ENCODE measurements around the gene WWC2. TPM values are rescaled to one million over a fixed set of nuclear protein-coding genes. Genes with fewer than 3 reads are reported as not detected.

The WWC2 gene
- total RNA-seq, 1 donor from 2014 or later = 13.5 TPM

- FAIRE-seq = no peak
- DNase-seq (ENCODE audit: low spot score in 2 of 2) = no peak
Measured at GRCh38 chr4:183248201-183248600, 149.1 kb downstream of the WWC2 start.

GRCh38 chr4:183249854-183250253 is 150.8 kb downstream of the WWC2 start:
- no peak for FAIRE-seq

GRCh38 chr4:183250831-183251230 is 151.8 kb downstream of the WWC2 start:
- DNase-seq (ENCODE audit: low spot score in 2 of 2) (no peak), FAIRE-seq (no peak)

More at GRCh38 chr4:183249854-183250253, 150.8 kb downstream of the WWC2 start:
- peak in 1 of 2 donors; percentile 12 for DNase-seq (ENCODE audit: low spot score in 2 of 2)

GRCh38 chr4:183252959-183253358 is 153.9 kb downstream of the WWC2 start:
- no peak for FAIRE-seq
- DNase-seq (ENCODE audit: low spot score in 2 of 2) = no peak

GRCh38 chr4:183253451-183253850 is 154.4 kb downstream of the WWC2 start:
- FAIRE-seq = no peak

GRCh38 chr4:183254162-183254561 is 155.1 kb downstream of the WWC2 start:
- DNase-seq (ENCODE audit: low spot score in 2 of 2) = no peak
- no peak for FAIRE-seq

More at GRCh38 chr4:183253451-183253850, 154.4 kb downstream of the WWC2 start:
- no peak for DNase-seq (ENCODE audit: low spot score in 2 of 2)

- FAIRE-seq (no peak), DNase-seq (ENCODE audit: low spot score in 2 of 2) (no peak)
Measured at GRCh38 chr4:183255487-183255886, 156.4 kb downstream of the WWC2 start.

- no peak for DNase-seq (ENCODE audit: low spot score in 2 of 2)
- FAIRE-seq = no peak
Measured at GRCh38 chr4:183256343-183256742, 157.3 kb downstream of the WWC2 start.

- peak in 1 of 2 donors; percentile 52 for DNase-seq (ENCODE audit: low spot score in 2 of 2)
- no peak for FAIRE-seq
Measured at GRCh38 chr4:183256756-183257385, 157.8 kb downstream of the WWC2 start.

GRCh38 chr4:183257808-183258207 is 158.8 kb downstream of the WWC2 start:
- FAIRE-seq = no peak
- DNase-seq (ENCODE audit: low spot score in 2 of 2) = no peak

GRCh38 chr4:183260491-183261151 is 161.6 kb downstream of the WWC2 start:
- DNase-seq (ENCODE audit: low spot score in 2 of 2) (no peak), FAIRE-seq (no peak)

- peak; percentile 45 to 58 for DNase-seq (ENCODE audit: low spot score in 2 of 2)
Measured at GRCh38 chr4:183261953-183262775, 163.1 kb downstream of the WWC2 start.

GRCh38 chr4:183262776-183263100 is 163.7 kb downstream of the WWC2 start:
- FAIRE-seq = no peak
- no peak for DNase-seq (ENCODE audit: low spot score in 2 of 2)

More at GRCh38 chr4:183261953-183262775, 163.1 kb downstream of the WWC2 start:
- no peak for FAIRE-seq

GRCh38 chr4:183263787-183264386 is 164.8 kb downstream of the WWC2 start:
- FAIRE-seq (no peak), DNase-seq (ENCODE audit: low spot score in 2 of 2) (no peak)

- FAIRE-seq (no peak), DNase-seq (ENCODE audit: low spot score in 2 of 2) (no peak)
Measured at GRCh38 chr4:183264614-183265013, 165.6 kb downstream of the WWC2 start.

GRCh38 chr4:183266371-183266770 is 167.3 kb downstream of the WWC2 start:
- no peak for DNase-seq (ENCODE audit: low spot score in 2 of 2)
- no peak for FAIRE-seq

- DNase-seq (ENCODE audit: low spot score in 2 of 2) (no peak), FAIRE-seq (no peak)
Measured at GRCh38 chr4:183268556-183268955, 169.5 kb downstream of the WWC2 start.

GRCh38 chr4:183272384-183272783 is 173.3 kb downstream of the WWC2 start:
- FAIRE-seq = no peak
- DNase-seq (ENCODE audit: low spot score in 2 of 2) = no peak

- no peak for DNase-seq (ENCODE audit: low spot score in 2 of 2)
- peak; percentile 40 for FAIRE-seq
Measured at GRCh38 chr4:183276106-183276505, 177.0 kb downstream of the WWC2 start.

GRCh38 chr4:183284258-183284785 is 185.3 kb downstream of the WWC2 start:
- FAIRE-seq (no peak), DNase-seq (ENCODE audit: low spot score in 2 of 2) (no peak)

GRCh38 chr4:183284965-183285364 is 185.9 kb downstream of the WWC2 start:
- FAIRE-seq (no peak), DNase-seq (ENCODE audit: low spot score in 2 of 2) (no peak)

Data from frontal cortex (tissue), 4 donors.